ENCODE measurements around the gene TMEM255B.

The TMEM255B gene

GRCh38 chr13:113735750-113736149 lies 23.3 kb upstream of the TMEM255B start:
- H3K9ac ChIP-seq (ENCODE audit: low read length in 2 of 2): no peak overlapping the region
- no peak overlapping the region for H3K4me3 ChIP-seq (ENCODE audit: low read length in 2 of 2)
- no peaks in the 10 kb centered on the region for H3K4me1 ChIP-seq (ENCODE audit: control insufficient read depth, insufficient read depth, low read length)
- no peak overlapping the region for H3K27ac ChIP-seq (ENCODE audit: low read length)
- no peaks in the 10 kb centered on the region for H3K36me3 ChIP-seq (ENCODE audit: control insufficient read depth in 2 of 2, insufficient read depth in 2 of 2, low read length in 2 of 2)
- no peaks in the 10 kb centered on the region for H3K9me3 ChIP-seq (ENCODE audit: control insufficient read depth in 2 of 2, low read length in 2 of 2)
- H3K27me3 ChIP-seq (ENCODE audit: control insufficient read depth in 1 of 2, insufficient read depth in 2 of 2, low read length in 2 of 2): peaks cover 8 to 9% of the 10 kb centered on the region in 2 donors

DNA sequence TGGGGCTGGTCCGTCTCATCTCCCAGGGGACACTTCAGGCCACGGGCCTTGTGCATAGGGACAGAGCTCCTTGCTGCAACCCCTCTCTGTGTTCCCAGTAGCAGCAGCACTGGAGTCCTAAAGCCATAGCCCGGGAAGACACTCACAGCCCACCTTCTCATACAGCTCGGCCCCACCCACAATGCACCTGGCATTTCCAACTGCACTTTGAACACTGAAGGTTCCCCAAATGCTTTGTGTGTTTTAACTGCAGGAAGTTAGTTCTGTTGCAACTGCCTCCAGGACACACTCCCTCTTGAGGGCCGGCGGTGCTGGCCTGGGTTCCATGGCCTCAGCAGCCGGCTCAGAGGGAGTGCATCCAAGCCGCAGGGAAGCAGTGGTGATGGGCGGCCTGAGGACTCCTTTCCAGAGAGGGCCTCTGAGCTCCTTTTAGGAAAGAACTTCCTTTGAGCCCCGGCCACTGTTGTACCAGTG lies 22.7 kb upstream of the TMEM255B start:
- Histone ChIP-seq H3K4me1 (ENCODE audit: control insufficient read depth, insufficient read depth, low read length) (no peaks in the 10 kb centered on the region), H3K4me3 (ENCODE audit: low read length in 2 of 2) (no peak overlapping the region), H3K27me3 (ENCODE audit: control insufficient read depth in 1 of 2, insufficient read depth in 2 of 2, low read length in 2 of 2) (peaks cover 8 to 9% of the 10 kb centered on the region in 2 donors), H3K9ac (ENCODE audit: low read length in 2 of 2) (no peak overlapping the region), H3K27ac (ENCODE audit: low read length) (no peak overlapping the region), H3K9me3 (ENCODE audit: control insufficient read depth in 2 of 2, low read length in 2 of 2) (no peaks in the 10 kb centered on the region), H3K36me3 (ENCODE audit: control insufficient read depth in 2 of 2, insufficient read depth in 2 of 2, low read length in 2 of 2) (no peaks in the 10 kb centered on the region)

DNA sequence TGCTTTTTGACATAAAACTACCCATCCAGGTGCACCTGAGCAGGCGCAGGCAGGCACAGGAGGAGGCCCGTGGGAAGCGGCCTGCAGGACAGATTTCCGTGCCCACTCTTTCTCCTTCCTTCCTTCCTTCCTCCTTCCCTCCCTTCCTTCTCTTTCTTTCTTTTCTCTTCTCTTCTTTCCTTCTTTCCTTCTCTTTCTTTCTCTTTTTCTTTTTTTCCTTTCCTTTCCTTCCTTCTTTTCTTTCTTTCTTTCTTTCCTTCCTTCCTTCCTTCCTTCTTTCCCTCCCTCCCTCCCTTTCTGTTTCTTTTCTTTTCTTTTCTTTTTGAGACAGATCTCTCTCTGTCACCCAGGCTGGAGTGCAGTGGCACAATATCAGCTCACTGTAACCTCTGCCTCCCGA lies 21.2 kb upstream of the TMEM255B start:
- Histone ChIP-seq H3K4me3 (ENCODE audit: low read length in 2 of 2) (no peak overlapping the region), H3K9me3 (ENCODE audit: control insufficient read depth in 2 of 2, low read length in 2 of 2) (no peaks in the 10 kb centered on the region), H3K36me3 (ENCODE audit: control insufficient read depth in 2 of 2, insufficient read depth in 2 of 2, low read length in 2 of 2) (no peaks in the 10 kb centered on the region)

GRCh38 chr13:113739527-113740285 lies 19.3 kb upstream of the TMEM255B start:
- Histone ChIP-seq H3K4me3 (ENCODE audit: low read length in 2 of 2) (no peak overlapping the region), H3K27ac (ENCODE audit: low read length) (no peak overlapping the region), H3K9me3 (ENCODE audit: control insufficient read depth in 2 of 2, low read length in 2 of 2) (no peaks in the 10 kb centered on the region), H3K4me1 (ENCODE audit: control insufficient read depth, insufficient read depth, low read length) (peaks cover 2% of the 10 kb centered on the region), H3K36me3 (ENCODE audit: control insufficient read depth in 2 of 2, insufficient read depth in 2 of 2, low read length in 2 of 2) (no peaks in the 10 kb centered on the region), H3K9ac (ENCODE audit: low read length in 2 of 2) (no peak overlapping the region), H3K27me3 (ENCODE audit: control insufficient read depth in 1 of 2, insufficient read depth in 2 of 2, low read length in 2 of 2) (peaks cover 9 to 14% of the 10 kb centered on the region in 2 donors)

More for the DNA sequence above, 21.2 kb upstream of the TMEM255B start:
- Histone ChIP-seq H3K4me1 (ENCODE audit: control insufficient read depth, insufficient read depth, low read length) (peaks cover 2% of the 10 kb centered on the region), H3K27me3 (ENCODE audit: control insufficient read depth in 1 of 2, insufficient read depth in 2 of 2, low read length in 2 of 2) (peaks cover 9 to 11% of the 10 kb centered on the region in 2 donors), H3K27ac (ENCODE audit: low read length) (no peak overlapping the region), H3K9ac (ENCODE audit: low read length in 2 of 2) (no peak overlapping the region)

DNA sequence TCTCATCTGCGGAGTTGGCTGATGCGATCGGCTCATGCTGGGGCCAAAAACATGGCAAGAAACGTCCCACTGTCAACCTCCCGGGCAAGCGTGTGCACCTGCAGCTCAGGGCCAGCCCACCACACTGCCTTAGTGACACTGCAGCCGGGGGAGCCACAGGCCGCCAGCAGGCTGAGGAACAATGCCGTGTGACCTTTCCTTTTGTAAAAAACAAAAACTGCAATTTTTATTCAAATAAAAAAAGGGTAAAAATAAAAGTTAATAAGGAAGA lies 18.8 kb upstream of the TMEM255B start:
- H3K27me3 ChIP-seq (ENCODE audit: control insufficient read depth in 1 of 2, insufficient read depth in 2 of 2, low read length in 2 of 2): peaks cover 9 to 14% of the 10 kb centered on the region in 2 donors
- no peak overlapping the region for H3K27ac ChIP-seq (ENCODE audit: low read length)
- no peaks in the 10 kb centered on the region for H3K9me3 ChIP-seq (ENCODE audit: control insufficient read depth in 2 of 2, low read length in 2 of 2)
- no peak overlapping the region for H3K9ac ChIP-seq (ENCODE audit: low read length in 2 of 2)
- no peak overlapping the region for H3K4me3 ChIP-seq (ENCODE audit: low read length in 2 of 2)
- peaks cover 2% of the 10 kb centered on the region for H3K4me1 ChIP-seq (ENCODE audit: control insufficient read depth, insufficient read depth, low read length)
- H3K36me3 ChIP-seq (ENCODE audit: control insufficient read depth in 2 of 2, insufficient read depth in 2 of 2, low read length in 2 of 2): no peaks in the 10 kb centered on the region

GRCh38 chr13:113740661-113741060 lies 18.4 kb upstream of the TMEM255B start:
- H3K9ac ChIP-seq (ENCODE audit: low read length in 2 of 2): no peak overlapping the region
- H3K4me3 ChIP-seq (ENCODE audit: low read length in 2 of 2): no peak overlapping the region
- H3K9me3 ChIP-seq (ENCODE audit: control insufficient read depth in 2 of 2, low read length in 2 of 2): no peaks in the 10 kb centered on the region
- H3K27me3 ChIP-seq (ENCODE audit: control insufficient read depth in 1 of 2, insufficient read depth in 2 of 2, low read length in 2 of 2): peaks cover 9 to 14% of the 10 kb centered on the region in 2 donors
- H3K27ac ChIP-seq (ENCODE audit: low read length): no peak overlapping the region
- peaks cover 2% of the 10 kb centered on the region for H3K4me1 ChIP-seq (ENCODE audit: control insufficient read depth, insufficient read depth, low read length)
- no peaks in the 10 kb centered on the region for H3K36me3 ChIP-seq (ENCODE audit: control insufficient read depth in 2 of 2, insufficient read depth in 2 of 2, low read length in 2 of 2)

GRCh38 chr13:113741191-113741668 lies 17.8 kb upstream of the TMEM255B start:
- Histone ChIP-seq H3K9ac (ENCODE audit: low read length in 2 of 2) (no peak overlapping the region), H3K27ac (ENCODE audit: low read length) (no peak overlapping the region), H3K4me1 (ENCODE audit: control insufficient read depth, insufficient read depth, low read length) (peaks cover 2% of the 10 kb centered on the region), H3K4me3 (ENCODE audit: low read length in 2 of 2) (no peak overlapping the region), H3K9me3 (ENCODE audit: control insufficient read depth in 2 of 2, low read length in 2 of 2) (no peaks in the 10 kb centered on the region), H3K27me3 (ENCODE audit: control insufficient read depth in 1 of 2, insufficient read depth in 2 of 2, low read length in 2 of 2) (peaks cover 9 to 12% of the 10 kb centered on the region in 2 donors), H3K36me3 (ENCODE audit: control insufficient read depth in 2 of 2, insufficient read depth in 2 of 2, low read length in 2 of 2) (no peaks in the 10 kb centered on the region)

GRCh38 chr13:113742000-113742441 lies 17.0 kb upstream of the TMEM255B start:
- no peak overlapping the region for H3K4me3 ChIP-seq (ENCODE audit: low read length in 2 of 2)
- no peaks in the 10 kb centered on the region for H3K9me3 ChIP-seq (ENCODE audit: control insufficient read depth in 2 of 2, low read length in 2 of 2)
- peaks cover 9 to 12% of the 10 kb centered on the region in 2 donors for H3K27me3 ChIP-seq (ENCODE audit: control insufficient read depth in 1 of 2, insufficient read depth in 2 of 2, low read length in 2 of 2)
- peaks cover 2% of the 10 kb centered on the region for H3K4me1 ChIP-seq (ENCODE audit: control insufficient read depth, insufficient read depth, low read length)
- no peak overlapping the region for H3K27ac ChIP-seq (ENCODE audit: low read length)
- no peaks in the 10 kb centered on the region for H3K36me3 ChIP-seq (ENCODE audit: control insufficient read depth in 2 of 2, insufficient read depth in 2 of 2, low read length in 2 of 2)
- H3K9ac ChIP-seq (ENCODE audit: low read length in 2 of 2): no peak overlapping the region

DNA sequence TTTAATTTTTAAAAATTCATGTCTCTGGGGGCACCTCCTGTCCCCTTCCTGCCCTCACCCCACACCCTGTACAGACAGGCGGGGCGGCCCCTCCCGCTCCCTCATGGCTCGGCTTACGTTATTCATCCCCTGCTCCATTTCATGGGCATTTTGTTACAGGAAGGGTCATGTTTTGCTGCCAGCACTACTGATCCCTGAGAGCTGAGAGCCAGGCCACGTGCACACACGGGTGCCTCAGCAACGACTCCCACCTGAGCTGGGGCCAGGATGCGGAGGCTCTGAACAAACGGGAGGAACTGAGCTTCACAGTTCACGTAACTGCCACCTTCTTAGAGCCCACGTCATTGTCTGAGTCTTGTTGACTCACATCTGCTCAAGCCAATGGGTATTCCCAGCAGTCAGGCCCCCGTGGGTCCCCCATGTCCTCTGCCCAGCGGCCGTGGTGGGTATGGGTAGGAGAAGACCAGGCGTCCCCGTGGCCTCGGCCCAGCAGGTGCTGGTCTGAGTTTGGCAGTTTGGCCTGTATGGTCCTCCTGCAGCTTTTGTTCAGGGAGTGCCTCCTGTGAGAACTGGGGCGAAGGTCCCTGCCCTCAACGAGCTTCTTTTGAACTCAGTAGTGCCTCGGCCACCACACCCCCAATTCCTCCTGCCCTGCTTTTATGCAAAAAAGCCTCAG lies 16.4 kb upstream of the TMEM255B start:
- no peak overlapping the region for H3K27ac ChIP-seq (ENCODE audit: low read length)
- peaks cover 2% of the 10 kb centered on the region for H3K4me1 ChIP-seq (ENCODE audit: control insufficient read depth, insufficient read depth, low read length)
- H3K9me3 ChIP-seq (ENCODE audit: control insufficient read depth in 2 of 2, low read length in 2 of 2): no peaks in the 10 kb centered on the region
- peaks cover 9 to 12% of the 10 kb centered on the region in 2 donors for H3K27me3 ChIP-seq (ENCODE audit: control insufficient read depth in 1 of 2, insufficient read depth in 2 of 2, low read length in 2 of 2)
- no peaks in the 10 kb centered on the region for H3K36me3 ChIP-seq (ENCODE audit: control insufficient read depth in 2 of 2, insufficient read depth in 2 of 2, low read length in 2 of 2)
- H3K9ac ChIP-seq (ENCODE audit: low read length in 2 of 2): no peak overlapping the region
- no peak overlapping the region for H3K4me3 ChIP-seq (ENCODE audit: low read length in 2 of 2)

DNA sequence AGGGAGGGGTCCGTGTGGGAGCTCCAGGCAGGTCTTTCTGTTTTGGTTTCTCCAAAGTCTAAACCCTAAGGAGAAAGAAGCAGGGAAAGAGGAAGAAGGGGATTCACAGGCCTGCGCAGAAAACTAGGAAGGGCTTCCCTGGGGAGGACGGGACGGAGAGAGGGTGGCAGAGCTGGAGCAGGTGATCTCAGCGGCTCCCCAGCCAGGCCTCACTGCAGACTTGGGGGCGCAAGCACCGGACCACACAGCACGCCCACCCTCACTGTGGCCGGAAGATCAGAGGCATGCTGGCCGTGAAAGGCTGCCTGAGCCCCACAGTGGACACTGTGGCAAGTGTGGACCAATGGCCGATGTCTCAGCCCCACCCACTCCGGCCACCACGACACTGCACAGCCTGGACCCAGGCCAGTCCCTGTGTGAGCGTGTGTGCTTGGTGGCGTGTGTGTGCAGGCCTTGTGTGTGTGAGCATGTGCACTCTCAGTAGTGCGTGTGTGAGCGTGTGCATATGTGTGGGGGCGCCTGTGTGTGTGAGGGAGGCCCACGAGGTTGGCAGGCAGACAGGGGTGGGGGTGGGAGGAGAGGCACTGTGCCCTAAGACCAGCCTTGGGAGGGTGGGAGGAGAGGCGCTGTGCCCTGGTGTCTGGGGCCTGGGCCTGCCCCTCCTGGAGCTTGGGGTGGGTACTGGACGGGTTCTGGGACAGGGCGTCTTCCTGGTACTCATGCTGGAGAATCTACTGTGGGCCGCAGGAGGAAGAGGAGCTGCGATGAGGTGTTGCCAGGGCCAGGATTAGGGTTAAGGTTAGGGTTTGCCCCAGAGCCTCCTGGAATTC lies 15.4 kb upstream of the TMEM255B start:
- Histone ChIP-seq H3K27me3 (ENCODE audit: control insufficient read depth in 1 of 2, insufficient read depth in 2 of 2, low read length in 2 of 2) (peaks cover 9 to 12% of the 10 kb centered on the region in 2 donors), H3K9me3 (ENCODE audit: control insufficient read depth in 2 of 2, low read length in 2 of 2) (no peaks in the 10 kb centered on the region), H3K4me1 (ENCODE audit: control insufficient read depth, insufficient read depth, low read length) (peaks cover 2% of the 10 kb centered on the region), H3K9ac (ENCODE audit: low read length in 2 of 2) (no peak overlapping the region), H3K36me3 (ENCODE audit: control insufficient read depth in 2 of 2, insufficient read depth in 2 of 2, low read length in 2 of 2) (no peaks in the 10 kb centered on the region), H3K4me3 (ENCODE audit: low read length in 2 of 2) (no peak overlapping the region), H3K27ac (ENCODE audit: low read length) (no peak overlapping the region)

All from stomach smooth muscle (tissue), 2 donors.